HG03558 (cell line): ENCODE results near the gene HTR1D.

ENCODE experiments used
- ATAC-seq: cut with Tn5 transposase; IDR thresholded peaks from one replicate; pipeline ENCODE4 v1.9.1; 2021; ENCODE audit warnings: moderate number of reproducible peaks; ENCODE audit not compliant: unreplicated experiment; ENCODE audit errors: extremely low read depth

HTR1D gene

GRCh38 chr1:23159963-23160877 is 57.1 kb downstream of the HTR1D start:
- no peak for ATAC-seq

- no peak for ATAC-seq
Measured at GRCh38 chr1:23156940-23157339, 60.4 kb downstream of the HTR1D start.

GRCh38 chr1:23152966-23153684 is 64.2 kb downstream of the HTR1D start:
- ATAC-seq: no peak

GRCh38 chr1:23150742-23151141 is 66.6 kb downstream of the HTR1D start:
- ATAC-seq: no peak

- ATAC-seq: no peak
Measured at GRCh38 chr1:23150125-23150524, 67.2 kb downstream of the HTR1D start.

- no peak for ATAC-seq
Measured at GRCh38 chr1:23149114-23149513, 68.2 kb downstream of the HTR1D start.

- ATAC-seq: no peak
Measured at GRCh38 chr1:23148084-23148483, 69.2 kb downstream of the HTR1D start.
